HEK293 (cell line): ENCODE measurements around the gene GPHN.

Source experiments
- SCRT1 ChIP-seq: fragments of 450-650 bp; formaldehyde crosslinking; IDR thresholded peaks from 2 replicates; pipeline ENCODE4 v1.5.1; 2016; ENCODE audit warnings: missing biosample characterization, missing genetic modification characterization, borderline replicate concordance
- ZNF37A ChIP-seq: fragments of 450-650 bp; IDR thresholded peaks from 2 replicates; pipeline ENCODE4 v1.5.1; 2018; ENCODE audit warnings: missing biosample characterization, missing genetic modification characterization

DNA sequence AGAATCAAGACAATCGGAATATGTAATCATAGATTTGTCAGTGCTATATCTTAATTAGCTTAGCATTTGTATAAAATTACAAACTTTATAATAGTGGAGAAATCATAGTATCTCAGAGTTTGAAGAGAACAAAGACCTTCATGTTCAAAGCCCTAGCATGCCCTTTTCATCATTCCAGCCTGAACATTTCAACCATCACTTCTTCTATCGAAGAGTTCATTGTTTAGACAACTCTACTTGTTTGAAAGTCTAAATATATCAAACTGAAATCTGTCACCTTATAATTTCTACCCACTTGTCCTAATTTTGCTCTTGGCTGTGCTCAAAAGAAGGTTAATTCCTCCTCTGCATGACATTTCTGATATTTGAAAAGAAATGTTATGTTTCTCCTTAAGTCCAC lies 325.9 kb downstream of the GPHN start:
- TF ChIP-seq ZNF37A (tag by site-specific recombination) (no peak), SCRT1 (tag by site-specific recombination) (no peak)
